ENCODE results near the gene IGF2.

DNA sequence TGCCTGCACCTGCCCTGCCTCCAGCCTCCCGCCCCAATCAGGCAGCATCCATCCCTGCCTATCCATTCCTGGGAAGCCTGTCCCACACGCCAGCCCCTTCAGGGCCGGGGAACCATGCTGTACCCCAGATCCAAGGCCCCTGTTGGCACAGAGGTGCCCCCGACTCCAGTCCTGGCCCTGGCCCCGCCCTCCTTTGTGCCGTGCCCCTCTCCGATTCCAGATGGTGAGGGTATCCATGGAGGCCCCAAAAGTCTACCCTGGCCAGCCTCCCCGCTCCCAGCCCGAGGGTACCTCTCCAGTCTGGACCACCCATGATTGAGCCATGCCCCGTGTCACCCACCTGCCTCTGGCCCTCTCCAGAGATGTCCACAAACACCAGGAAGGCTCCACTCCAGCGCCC lies 35.2 kb upstream of the IGF2 start:
- TF ChIP-seq, protein P1, sequence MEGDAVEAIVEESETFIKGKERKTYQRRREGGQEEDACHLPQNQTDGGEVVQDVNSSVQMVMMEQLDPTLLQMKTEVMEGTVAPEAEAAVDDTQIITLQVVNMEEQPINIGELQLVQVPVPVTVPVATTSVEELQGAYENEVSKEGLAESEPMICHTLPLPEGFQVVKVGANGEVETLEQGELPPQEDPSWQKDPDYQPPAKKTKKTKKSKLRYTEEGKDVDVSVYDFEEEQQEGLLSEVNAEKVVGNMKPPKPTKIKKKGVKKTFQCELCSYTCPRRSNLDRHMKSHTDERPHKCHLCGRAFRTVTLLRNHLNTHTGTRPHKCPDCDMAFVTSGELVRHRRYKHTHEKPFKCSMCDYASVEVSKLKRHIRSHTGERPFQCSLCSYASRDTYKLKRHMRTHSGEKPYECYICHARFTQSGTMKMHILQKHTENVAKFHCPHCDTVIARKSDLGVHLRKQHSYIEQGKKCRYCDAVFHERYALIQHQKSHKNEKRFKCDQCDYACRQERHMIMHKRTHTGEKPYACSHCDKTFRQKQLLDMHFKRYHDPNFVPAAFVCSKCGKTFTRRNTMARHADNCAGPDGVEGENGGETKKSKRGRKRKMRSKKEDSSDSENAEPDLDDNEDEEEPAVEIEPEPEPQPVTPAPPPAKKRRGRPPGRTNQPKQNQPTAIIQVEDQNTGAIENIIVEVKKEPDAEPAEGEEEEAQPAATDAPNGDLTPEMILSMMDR (IDR thresholded peaks at IDR 0.05; ENCODE audit: low read length): no peak
- TF ChIP-seq EZH2 (IDR thresholded peaks at IDR 0.05; ENCODE audit: borderline replicate concordance, low read length): no peak

Data from OCI-LY1 (cell line).